H1 (cell line): ENCODE data around the gene MBIP.

Experiments used
- BRCA1 ChIP-seq: IDR thresholded peaks from 2 replicates; pipeline ENCODE4 v1.6.1; 2012; ENCODE audit warnings: low read depth, low read length, improper control_type of control experiment
- POLR2A ChIP-seq, 2 experiments: IDR thresholded peaks; 1 replicate in 1 of 2; 2 replicates in 1 of 2; pipeline ENCODE4 v1.6.1; 2011; ENCODE audit warnings: low read depth in 2 of 2, low read length in 2 of 2, mild to moderate bottlenecking in 2 of 2; ENCODE audit errors: control extremely low read depth in 1 of 2
- SIX5 ChIP-seq: IDR thresholded peaks from 2 replicates; pipeline ENCODE4 v1.6.1; 2011; ENCODE audit warnings: mild to moderate bottlenecking, low read depth, low read length
- SRF ChIP-seq: IDR thresholded peaks from 2 replicates; pipeline ENCODE4 v1.6.1; 2011; ENCODE audit warnings: mild to moderate bottlenecking, low read depth, low read length, moderate library complexity

DNA sequence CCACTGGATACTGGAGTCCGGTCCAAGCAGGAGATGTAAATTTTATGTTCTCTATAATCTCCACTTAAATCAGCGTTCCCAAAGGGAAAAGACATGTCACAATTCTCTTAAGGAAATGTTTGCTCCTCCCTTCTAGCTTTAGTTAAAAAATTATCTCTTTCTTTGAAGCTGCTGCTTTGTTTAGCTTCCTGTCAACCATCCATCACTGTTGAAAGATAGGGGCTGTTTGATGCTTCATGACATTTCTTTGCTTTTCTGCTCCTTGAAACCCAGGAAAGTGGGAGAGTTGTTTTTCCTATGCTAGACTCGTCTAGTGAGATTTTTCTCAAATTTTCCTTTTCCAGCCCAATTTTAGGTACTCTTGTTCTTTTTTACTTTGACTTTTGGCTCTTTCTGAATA is 31.9 kb downstream of the MBIP start:
- TF ChIP-seq SIX5 = no peak
- TF ChIP-seq POLR2A (IDR thresholded peaks at IDR 0.05; ENCODE audit: control extremely low read depth in 1 of 2, low read depth in 2 of 2, low read length in 2 of 2) = no peak
- no peak for TF ChIP-seq BRCA1
- no peak for TF ChIP-seq SRF
